HG03039 (cell line): ENCODE measurements around the gene SSX7.
"Not testable (repeated sequence)": the region's sequence is repeated elsewhere in the genome, so short reads cannot be mapped to it uniquely, and the experiment has no call there.

Experiments
- ATAC-seq: cut with Tn5 transposase; IDR thresholded peaks from one replicate; pipeline ENCODE4 v1.9.1; 2021; ENCODE audit warnings: mild to moderate bottlenecking, moderate library complexity; ENCODE audit not compliant: unreplicated experiment

Gene SSX7

GRCh38 chrX:52654800-52655199 lies at the start of gene SSX7:
Gene SSX7, minus strand, starts transcription at chrX:52654900. Its CDS starts 1,428 bp downstream, at chrX:52653472.
- ATAC-seq: not testable (repeated sequence)

DNA sequence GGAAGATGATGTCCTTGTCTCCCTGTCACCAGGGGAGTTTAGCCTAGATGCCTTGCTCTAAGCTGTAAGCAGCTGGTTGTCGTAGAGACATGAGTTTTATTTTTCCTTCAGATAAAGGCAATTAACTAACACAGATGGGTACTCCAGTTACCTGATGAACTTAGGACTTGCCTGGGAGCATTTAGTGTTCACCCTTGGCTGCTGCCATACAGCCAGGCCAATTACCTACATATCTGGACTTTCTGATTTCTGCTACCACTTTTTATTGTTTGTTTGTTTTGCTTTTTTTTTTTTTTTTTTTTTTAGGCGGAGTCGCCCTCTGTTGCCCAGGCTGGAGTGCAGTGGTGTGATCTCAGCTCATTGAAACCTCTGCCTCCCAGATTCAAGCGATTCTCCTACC lies 37.3 kb upstream of the SSX7 start:
- ATAC-seq: not testable (repeated sequence)

DNA sequence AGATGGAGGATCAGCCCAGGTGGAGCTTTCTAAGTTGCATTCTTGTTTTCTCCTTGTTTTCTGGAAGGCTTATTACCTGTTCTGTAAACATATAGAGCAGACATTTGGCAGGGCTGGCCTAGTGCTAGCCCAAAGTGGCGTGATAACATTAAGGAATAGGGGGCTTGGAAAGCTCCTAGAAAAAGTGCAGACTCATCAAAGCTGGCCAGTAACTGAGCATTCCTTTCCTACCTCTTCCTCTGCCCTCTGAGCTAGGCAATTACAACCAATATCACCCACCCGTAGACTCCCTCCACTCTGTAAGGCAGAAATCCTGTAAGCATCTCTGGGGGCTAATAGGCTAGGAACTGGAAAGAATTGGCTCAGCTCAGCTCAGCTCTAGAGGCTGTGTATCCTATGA lies 7.5 kb upstream of the SSX7 start:
- ATAC-seq: not testable (repeated sequence)

DNA sequence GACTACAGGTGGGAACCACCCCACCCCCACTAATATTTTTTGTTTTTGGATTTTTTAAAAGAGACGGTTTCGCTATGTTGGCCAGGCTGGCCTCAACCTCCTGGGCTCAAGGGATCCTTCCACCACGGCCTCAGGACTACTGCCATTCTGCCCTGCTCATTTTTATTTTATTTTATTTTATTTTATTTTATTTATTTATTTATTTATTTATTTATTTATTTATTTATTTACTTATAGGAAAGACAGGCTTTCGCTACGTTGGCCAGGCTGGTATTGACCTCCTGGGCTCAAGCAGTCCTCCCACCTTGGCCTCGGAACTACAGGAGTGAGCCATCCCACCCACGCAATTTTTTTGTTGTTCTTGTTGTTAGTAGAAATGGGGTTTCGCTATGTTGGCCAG lies 775 bp upstream of the SSX7 start:
- ATAC-seq: not testable (repeated sequence)

GRCh38 chrX:52650676-52651075 lies 4.0 kb downstream of the SSX7 start:
- ATAC-seq: not testable (repeated sequence)

GRCh38 chrX:52648956-52649355 lies 5.7 kb downstream of the SSX7 start:
- ATAC-seq: not testable (repeated sequence)

DNA sequence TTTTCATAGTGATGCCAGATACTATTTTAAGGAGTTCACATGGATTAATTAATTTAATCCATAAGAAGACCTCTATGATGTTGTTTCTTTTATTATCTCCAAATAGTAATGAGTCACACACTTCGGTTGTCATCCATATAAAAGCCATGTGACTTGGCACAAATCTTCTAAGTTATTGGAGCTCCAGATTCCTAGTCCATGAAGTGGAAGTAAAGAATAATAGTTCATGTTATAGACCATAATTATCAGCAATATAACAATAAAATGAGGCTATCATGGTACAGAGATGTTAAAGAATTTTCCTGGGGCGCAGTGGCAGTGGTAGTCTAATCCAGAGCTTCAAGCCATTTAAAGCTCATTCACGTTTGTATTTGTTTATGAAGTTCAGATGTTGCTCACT lies 26.2 kb downstream of the SSX7 start:
- ATAC-seq: not testable (repeated sequence)

- not testable (repeated sequence) for ATAC-seq
Measured at GRCh38 chrX:52620661-52621060, 34.0 kb downstream of the SSX7 start.

GRCh38 chrX:52608961-52609360 lies 45.7 kb downstream of the SSX7 start:
- no peak for ATAC-seq

GRCh38 chrX:52603151-52603550 lies 51.5 kb downstream of the SSX7 start:
- ATAC-seq: not testable (repeated sequence)

GRCh38 chrX:52598886-52599285 lies 55.8 kb downstream of the SSX7 start:
- no peak for ATAC-seq

DNA sequence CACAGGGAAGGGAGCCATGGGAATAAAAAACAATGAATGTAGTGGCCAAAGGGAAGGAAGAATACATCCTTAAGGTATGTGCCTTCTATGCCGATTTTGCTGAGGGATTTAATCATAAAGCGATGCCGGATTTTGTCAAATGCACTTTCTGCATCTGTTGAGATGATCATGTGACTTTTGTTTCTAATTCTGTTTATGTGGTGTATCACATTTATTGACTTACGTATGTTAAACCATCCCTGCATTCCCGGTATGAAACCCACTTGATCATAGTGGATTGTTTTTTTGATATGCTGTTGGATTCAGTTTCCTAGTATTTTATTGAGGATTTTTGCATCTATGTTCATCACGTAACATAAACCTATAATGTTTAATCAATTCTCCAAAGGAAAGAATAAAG lies 60.0 kb downstream of the SSX7 start:
- no peak for ATAC-seq
